LNCAP (cell line): ENCODE measurements around the gene MIER3.

Experiments used
- TF ChIP-seq, protein P1 (sequence below): fragments of 450-650 bp; IDR thresholded peaks from 2 replicates; pipeline ENCODE4 v1.5.1; 2017; ENCODE audit warnings: mild to moderate bottlenecking

Gene MIER3

DNA sequence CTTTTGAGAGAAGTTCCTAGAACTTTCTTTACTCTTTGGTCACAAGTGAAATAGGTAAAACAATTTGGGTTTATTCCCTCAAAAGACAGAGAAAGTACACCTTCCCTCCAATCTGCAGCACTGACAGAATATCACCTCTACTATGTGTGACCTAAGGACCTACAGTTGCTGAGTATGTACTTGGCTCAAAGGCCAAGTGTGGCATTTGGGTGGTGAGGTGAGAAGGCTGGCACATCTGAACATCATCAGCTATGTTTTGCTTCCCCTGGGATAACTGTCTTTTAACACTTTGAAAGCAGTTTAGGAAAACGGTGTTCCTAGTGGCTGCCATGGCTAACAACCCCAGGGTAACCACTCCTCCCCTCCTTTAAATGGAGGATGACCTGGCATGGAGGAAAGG is 17.6 kb downstream of the MIER3 start:
- TF ChIP-seq, protein P1, sequence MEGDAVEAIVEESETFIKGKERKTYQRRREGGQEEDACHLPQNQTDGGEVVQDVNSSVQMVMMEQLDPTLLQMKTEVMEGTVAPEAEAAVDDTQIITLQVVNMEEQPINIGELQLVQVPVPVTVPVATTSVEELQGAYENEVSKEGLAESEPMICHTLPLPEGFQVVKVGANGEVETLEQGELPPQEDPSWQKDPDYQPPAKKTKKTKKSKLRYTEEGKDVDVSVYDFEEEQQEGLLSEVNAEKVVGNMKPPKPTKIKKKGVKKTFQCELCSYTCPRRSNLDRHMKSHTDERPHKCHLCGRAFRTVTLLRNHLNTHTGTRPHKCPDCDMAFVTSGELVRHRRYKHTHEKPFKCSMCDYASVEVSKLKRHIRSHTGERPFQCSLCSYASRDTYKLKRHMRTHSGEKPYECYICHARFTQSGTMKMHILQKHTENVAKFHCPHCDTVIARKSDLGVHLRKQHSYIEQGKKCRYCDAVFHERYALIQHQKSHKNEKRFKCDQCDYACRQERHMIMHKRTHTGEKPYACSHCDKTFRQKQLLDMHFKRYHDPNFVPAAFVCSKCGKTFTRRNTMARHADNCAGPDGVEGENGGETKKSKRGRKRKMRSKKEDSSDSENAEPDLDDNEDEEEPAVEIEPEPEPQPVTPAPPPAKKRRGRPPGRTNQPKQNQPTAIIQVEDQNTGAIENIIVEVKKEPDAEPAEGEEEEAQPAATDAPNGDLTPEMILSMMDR, result no peak

DNA sequence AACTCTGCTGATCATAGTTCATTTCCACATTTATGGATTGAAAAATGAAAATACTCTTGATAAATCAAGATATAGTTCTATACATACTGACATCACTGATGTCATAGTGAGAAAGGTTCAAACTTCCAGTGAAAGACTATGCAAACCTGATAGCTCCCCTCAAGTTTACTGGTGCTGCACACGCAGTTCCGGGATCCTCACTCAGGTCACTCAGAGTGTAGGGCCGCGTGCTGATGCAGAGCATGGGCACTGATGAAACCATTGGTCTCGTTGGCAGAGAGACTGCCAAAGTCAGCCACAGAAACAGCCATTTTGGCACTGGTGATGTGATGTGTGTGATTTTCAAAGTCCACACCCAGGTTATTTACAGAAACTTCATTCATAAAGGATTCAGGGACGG is 29.0 kb downstream of the MIER3 start:
- TF ChIP-seq, protein P1, result no peak

DNA sequence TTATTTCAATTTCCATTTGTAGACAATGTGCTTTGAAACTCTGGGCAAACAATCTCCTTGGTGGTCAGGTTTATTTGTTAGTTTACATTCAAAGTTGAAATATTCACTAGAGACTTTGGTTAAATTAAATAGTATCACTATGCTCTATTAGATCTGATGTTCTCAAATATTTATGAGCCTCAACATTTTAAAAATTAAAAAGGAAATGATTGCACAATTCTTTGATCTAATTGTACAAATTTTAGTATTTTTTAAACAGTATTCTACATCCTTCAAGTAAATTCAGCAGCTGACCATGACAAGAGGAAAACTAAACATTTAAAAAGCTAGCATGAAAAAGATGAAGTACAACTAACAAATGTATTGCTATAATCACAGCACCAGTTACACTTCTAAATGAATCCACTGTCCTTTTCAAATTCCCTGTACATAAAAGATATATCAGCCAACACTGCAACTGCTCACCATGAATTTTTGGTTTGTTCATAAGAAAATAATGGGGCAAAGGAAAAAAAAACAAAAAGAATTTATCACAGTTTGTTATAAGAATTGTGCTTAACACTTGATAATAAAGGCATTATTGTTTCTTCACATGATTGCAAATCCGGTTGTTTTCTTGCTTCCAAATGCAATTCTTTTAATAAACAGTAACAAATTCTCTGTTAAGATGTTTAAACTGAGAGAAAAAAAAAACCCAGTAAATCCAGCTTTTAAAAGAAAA is 31.8 kb downstream of the MIER3 start:
- TF ChIP-seq, protein P1, result no peak

DNA sequence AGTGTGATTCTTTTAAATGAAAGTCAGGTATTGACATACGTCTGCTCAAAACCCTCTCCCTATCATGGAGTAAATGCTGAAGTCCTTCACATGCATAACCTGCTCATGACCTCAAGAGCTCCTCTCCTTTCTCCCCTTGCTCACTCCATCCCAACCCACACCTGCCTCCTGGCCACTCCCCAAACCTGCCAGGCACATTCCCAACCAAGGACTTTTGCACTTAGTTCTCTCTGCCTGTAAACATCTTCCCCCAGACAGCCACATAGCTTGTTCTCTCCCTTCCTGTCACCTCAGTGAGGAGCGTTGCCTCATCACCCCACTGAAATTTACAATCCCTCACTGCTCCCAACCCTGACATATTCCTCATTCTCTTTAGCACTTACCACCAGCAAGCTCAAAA is 33.9 kb downstream of the MIER3 start:
- TF ChIP-seq, protein P1, result no peak

DNA sequence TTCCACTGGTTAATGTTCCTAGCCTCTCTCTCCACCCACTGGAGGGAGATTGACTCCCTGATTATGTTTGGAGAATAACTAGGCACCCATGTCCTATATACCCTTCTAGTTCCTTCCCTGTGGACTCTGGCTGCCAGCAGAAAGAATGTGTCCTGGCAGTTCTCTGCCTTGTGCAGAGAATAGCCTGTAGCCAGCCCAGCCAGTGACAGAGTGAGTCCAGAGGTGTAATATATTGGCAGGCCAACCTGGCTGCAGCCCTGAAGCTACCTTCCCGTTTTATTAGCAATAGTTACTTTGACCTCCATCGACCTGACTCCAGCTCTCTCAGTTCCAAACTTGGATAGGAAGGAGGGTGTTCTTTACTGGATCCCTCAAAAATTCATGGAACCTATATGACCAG is 34.4 kb downstream of the MIER3 start:
- TF ChIP-seq, protein P1, result no peak

DNA sequence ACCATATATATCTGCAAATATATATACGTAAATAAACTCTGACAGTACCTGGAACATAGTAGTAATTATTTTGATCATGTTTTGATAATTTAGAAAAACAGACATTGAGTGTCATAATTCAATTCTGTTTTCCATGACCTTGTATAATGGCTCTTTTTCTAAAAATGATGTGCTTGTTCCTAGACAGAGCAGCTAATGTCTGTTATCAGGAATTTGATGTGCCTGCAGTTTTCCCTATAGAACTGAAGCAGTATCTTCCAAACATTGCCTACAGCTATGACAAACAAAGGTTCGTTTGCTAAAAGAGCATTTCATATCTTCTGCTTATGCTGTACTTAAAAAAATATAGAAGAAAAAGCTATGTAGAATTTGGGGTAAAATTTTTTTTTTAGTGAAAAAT is 37.2 kb downstream of the MIER3 start:
- TF ChIP-seq, protein P1, result no peak

DNA sequence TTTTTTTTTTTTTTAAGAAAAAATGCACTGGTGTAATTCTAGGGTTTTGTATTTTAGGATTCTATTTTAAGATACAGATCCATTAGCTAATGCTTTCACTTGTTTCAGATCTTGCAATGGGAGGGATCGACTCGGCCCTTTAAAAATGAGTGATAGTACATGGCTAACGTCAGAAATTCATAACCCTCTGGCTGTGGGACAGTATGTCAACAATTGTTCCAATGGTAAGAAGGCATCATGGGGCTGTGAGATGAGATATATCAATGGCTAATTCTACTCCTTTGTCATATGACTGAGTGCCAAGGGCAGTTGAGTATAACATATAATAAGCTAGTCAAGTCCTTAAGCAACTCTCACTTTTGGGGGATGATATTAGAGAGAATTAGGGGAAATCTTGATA is 38.2 kb downstream of the MIER3 start:
- TF ChIP-seq, protein P1, result no peak
